Panc1 (cell line): ENCODE results near the gene CAV1.

ENCODE experiments used
- POLR2AphosphoS5 ChIP-seq: IDR thresholded peaks from 2 replicates; pipeline ENCODE4 v1.6.1; 2012; ENCODE audit warnings: mild to moderate bottlenecking, low read depth, low read length, moderate library complexity
- SIN3A ChIP-seq: IDR thresholded peaks from 2 replicates; pipeline ENCODE4 v1.6.1; 2012; ENCODE audit warnings: low read depth, mild to moderate bottlenecking, low read length, moderate library complexity, borderline replicate concordance; ENCODE audit not compliant: insufficient read depth
- TCF7L2 ChIP-seq: IDR thresholded peaks from 2 replicates; pipeline ENCODE4 v1.6.1; 2011; ENCODE audit warnings: mild to moderate bottlenecking, low read depth, low read length, inconsistent platforms
- TF ChIP-seq, protein P1 (sequence below), 2 experiments: IDR thresholded peaks; 2 replicates each; pipeline ENCODE4 v1.6.1; 2011 to 2012; ENCODE audit warnings: low read depth in 2 of 2, control low read depth in 1 of 2, low read length in 1 of 2, mild to moderate bottlenecking in 1 of 2, moderate library complexity in 1 of 2; ENCODE audit not compliant: insufficient read depth in 1 of 2
- TF ChIP-seq, protein P2 (sequence below): fragments of 450-650 bp; IDR thresholded peaks from 2 replicates; pipeline ENCODE4 v1.5.1; 2017; ENCODE audit warnings: mild to moderate bottlenecking

DNA sequence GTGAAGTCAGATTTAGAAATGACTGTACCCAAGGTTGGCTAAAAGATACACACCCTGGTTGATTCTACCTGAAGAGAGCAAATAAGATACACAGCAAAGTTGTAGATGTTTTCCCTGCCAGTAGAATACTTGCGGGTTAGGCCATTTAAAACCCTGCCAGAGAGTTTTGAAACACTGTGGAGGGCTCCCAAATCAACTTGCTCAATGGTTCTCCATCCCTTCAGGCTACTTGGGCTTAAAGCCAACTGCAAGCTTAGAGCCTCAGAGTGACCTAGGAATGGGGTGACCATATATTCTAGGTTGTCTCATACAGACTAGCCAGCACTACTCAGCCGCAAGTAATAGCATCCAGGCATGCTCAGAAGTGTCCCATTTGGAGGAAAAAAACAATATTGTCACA lies 10.0 kb downstream of the CAV1 start:
- TF ChIP-seq SIN3A (no peak), POLR2AphosphoS5 (no peak), TCF7L2 (no peak)
- TF ChIP-seq, protein P1, sequence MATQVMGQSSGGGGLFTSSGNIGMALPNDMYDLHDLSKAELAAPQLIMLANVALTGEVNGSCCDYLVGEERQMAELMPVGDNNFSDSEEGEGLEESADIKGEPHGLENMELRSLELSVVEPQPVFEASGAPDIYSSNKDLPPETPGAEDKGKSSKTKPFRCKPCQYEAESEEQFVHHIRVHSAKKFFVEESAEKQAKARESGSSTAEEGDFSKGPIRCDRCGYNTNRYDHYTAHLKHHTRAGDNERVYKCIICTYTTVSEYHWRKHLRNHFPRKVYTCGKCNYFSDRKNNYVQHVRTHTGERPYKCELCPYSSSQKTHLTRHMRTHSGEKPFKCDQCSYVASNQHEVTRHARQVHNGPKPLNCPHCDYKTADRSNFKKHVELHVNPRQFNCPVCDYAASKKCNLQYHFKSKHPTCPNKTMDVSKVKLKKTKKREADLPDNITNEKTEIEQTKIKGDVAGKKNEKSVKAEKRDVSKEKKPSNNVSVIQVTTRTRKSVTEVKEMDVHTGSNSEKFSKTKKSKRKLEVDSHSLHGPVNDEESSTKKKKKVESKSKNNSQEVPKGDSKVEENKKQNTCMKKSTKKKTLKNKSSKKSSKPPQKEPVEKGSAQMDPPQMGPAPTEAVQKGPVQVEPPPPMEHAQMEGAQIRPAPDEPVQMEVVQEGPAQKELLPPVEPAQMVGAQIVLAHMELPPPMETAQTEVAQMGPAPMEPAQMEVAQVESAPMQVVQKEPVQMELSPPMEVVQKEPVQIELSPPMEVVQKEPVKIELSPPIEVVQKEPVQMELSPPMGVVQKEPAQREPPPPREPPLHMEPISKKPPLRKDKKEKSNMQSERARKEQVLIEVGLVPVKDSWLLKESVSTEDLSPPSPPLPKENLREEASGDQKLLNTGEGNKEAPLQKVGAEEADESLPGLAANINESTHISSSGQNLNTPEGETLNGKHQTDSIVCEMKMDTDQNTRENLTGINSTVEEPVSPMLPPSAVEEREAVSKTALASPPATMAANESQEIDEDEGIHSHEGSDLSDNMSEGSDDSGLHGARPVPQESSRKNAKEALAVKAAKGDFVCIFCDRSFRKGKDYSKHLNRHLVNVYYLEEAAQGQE (IDR thresholded peaks at IDR 0.05; ENCODE audit: insufficient read depth in 1 of 2, low read depth in 2 of 2, low read length in 1 of 2): no peak
- TF ChIP-seq, protein P2, sequence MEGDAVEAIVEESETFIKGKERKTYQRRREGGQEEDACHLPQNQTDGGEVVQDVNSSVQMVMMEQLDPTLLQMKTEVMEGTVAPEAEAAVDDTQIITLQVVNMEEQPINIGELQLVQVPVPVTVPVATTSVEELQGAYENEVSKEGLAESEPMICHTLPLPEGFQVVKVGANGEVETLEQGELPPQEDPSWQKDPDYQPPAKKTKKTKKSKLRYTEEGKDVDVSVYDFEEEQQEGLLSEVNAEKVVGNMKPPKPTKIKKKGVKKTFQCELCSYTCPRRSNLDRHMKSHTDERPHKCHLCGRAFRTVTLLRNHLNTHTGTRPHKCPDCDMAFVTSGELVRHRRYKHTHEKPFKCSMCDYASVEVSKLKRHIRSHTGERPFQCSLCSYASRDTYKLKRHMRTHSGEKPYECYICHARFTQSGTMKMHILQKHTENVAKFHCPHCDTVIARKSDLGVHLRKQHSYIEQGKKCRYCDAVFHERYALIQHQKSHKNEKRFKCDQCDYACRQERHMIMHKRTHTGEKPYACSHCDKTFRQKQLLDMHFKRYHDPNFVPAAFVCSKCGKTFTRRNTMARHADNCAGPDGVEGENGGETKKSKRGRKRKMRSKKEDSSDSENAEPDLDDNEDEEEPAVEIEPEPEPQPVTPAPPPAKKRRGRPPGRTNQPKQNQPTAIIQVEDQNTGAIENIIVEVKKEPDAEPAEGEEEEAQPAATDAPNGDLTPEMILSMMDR: no peak
